ENCODE measurements around the gene SUZ12. TPM values are rescaled to one million over a fixed set of nuclear protein-coding genes. Genes with fewer than 3 reads are reported as not detected.
"Not testable (repeated sequence)": the region's sequence is repeated elsewhere in the genome, so short reads cannot be mapped to it uniquely, and the experiment has no call there.

SUZ12 gene
- total RNA-seq, 2 donors from 2014 or later = 12.0 to 12.4 TPM

DNA sequence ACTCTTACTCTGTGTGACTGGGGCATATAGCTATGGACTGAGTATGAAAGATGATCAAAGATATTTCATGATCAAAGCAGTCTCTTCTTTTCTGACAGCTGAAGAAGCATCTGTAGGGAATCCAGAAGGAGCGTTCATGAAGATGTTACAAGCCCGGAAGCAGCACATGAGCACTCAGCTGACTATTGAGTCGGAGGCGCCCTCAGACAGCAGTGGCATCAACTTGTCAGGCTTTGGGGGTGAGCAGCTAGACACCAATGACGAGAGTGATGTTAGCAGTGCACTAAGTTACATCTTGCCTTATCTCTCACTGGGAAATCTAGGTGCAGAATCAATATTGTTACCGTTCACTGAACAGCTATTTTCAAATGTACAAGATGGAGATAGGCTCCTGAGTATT lies 110.9 kb downstream of the SUZ12 start:
- DNase-seq (ENCODE audit: low spot score); H3K27me3 ChIP-seq; H3K4me1 ChIP-seq; H3K4me3 ChIP-seq; H3K27ac ChIP-seq; H3K9me3 ChIP-seq; H3K36me3 ChIP-seq: not testable (repeated sequence)

Other genes starting within 250 kb of the SUZ12 start
- gene COPRS, start 77.8 kb upstream of the SUZ12 start, total RNA-seq = 10 to 100 TPM; 67.8 to 73.9 TPM
- 10 to 100 TPM; 10.2 to 17.9 TPM for gene UTP6, start 35.3 kb upstream of the SUZ12 start, total RNA-seq
- 1 to 10 TPM; 2.5 to 7.0 TPM for gene LRRC37B, start 70.4 kb downstream of the SUZ12 start, total RNA-seq
- 10 to 100 TPM; 39.6 to 51.0 TPM for gene RHOT1, start 205.5 kb downstream of the SUZ12 start, total RNA-seq